Retina (tissue), 1 donor: ENCODE measurements around the gene EIF2B4.
"Not testable (repeated sequence)": the region's sequence is repeated elsewhere in the genome, so short reads cannot be mapped to it uniquely, and the experiment has no call there.

Source experiments
- DNase-seq: peaks from one replicate; pipeline ENCODE4 v3.0.0-alpha.2; 2016

EIF2B4 gene

DNA sequence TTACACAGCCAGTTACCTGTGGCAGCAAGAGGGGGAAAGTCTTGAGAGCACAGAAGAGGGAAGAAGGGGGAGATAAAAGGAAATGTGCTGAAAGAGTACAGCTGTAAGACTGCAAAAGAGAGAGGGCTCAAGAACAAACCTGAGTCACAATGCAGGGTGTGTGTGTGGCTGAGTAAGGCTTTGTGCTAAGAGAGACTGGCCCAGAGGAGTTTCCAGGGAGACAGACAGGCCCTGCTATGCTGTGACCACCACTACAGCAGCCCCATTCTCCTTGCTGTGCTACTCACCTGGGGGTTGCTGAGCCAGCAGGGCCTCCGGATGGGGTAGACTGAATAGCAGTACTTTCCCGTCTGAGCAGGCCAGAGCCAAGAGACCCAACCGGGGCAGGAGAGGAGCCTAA, 34.8 kb downstream of the EIF2B4 start:
- no peak for DNase-seq

GRCh38 chr2:27324720-27325119, 45.4 kb downstream of the EIF2B4 start:
- no peak for DNase-seq

GRCh38 chr2:27323596-27324285, 46.4 kb downstream of the EIF2B4 start:
- DNase-seq, result no peak

- DNase-seq, result peak; percentile 95
These were observed 47.2 kb downstream of the EIF2B4 start, which contains the start of gene MPV17 for GRCh38 chr2:27322766-27323595. Gene MPV17 (minus strand): TSS chr2:27323097. CDS start chr2:27322517, 580 bp downstream.

- DNase-seq, result no peak
These were observed 47.8 kb downstream of the EIF2B4 start for GRCh38 chr2:27322301-27322765.

DNA sequence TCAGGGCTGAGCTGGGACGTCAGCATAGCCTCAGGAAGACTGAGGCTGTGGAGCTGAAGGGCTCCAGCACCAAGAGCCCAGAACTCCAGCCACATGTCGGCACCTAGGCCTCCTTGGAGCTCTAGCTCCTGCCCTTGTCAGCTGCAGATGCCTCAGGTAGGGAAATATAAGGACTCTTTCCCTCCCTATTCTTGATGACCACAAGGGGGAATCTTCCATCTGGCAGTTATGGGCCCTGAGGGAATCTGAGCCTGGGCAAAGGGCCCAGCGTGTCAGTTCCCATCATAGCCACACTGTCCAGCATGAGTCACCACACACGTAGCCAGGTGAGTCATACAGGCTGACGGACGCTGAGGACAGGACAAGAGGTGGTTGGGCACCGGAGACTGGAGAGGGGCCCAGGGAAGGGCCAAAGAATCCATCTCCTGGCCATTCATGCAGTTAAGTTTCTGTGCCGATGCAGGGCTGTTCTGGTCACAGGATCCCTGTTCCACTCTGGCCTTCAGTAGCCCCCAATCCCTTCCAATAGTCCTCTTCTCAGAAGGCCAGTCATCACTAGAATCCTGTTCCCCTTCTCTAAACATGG, 49.1 kb downstream of the EIF2B4 start:
- DNase-seq, result no peak

GRCh38 chr2:27319839-27320238, 50.3 kb downstream of the EIF2B4 start:
- not testable (repeated sequence) for DNase-seq

DNA sequence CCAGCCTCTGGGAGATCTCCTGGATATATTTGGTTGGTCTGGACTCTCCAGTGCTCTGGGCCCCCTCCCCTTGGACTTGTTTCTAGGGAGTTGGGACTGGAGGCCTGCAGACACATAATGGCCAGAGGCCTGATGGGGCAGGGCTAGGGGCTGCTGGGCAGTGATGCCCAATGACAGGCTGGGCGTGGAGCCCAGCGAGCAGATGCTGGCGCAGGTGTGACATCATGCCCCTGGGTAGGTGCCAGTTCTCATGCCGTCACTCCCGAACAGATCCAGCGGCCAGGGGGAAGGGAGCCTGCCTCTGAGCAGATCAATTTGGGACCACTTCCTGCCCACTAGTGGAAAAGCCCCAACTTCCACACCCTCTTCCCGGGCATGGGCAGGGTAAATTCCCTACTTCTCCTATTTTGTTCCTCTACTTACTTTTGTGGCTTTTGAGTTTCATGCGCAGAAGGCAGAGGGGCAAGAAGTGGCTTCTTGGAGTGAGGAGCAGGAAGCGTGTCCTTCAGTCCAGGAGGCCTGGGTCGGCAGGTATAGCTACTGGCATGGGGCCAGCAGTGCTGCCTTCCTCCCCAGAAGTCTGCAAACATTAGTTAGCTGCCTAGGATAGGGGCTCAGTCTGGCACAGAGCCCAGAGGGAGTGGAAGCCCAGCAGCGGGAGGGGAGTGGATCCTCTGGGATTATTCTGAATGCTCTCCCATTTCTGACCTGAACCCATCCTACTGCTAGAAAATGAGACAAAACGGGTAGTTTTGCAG, 53.3 kb downstream of the EIF2B4 start:
- no peak for DNase-seq

DNA sequence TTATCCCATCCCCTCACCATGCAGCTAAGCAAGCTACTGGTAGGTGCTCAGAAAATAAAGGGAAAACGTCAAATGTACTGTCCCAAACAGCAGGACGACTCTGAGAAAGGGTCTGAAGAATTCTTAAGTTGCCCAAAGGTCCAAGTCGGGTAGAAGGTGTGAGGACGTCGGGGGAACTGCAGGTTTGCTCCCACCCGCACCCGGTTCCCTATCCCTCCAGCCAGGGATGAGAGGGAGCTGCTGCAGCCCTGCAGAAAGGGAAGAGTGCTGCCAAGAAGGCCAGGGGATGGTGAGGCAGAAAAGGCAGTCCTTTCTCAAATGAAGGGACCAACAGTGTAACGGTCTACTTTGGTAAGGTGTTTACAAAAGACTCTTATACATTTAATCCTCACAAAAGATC, 55.0 kb downstream of the EIF2B4 start:
- DNase-seq, result no peak

- no peak for DNase-seq
These were observed 55.4 kb downstream of the EIF2B4 start for GRCh38 chr2:27314709-27315108.
